Endodermal cell (in vitro differentiated cells): ENCODE measurements around the gene SCARF1. TPM values are rescaled to one million over a fixed set of nuclear protein-coding genes. Genes with fewer than 3 reads are reported as not detected.

ENCODE experiments used
- DNase-seq: peaks from one replicate; pipeline ENCODE4 v3.0.0-alpha.2; 2017
- H3K27ac ChIP-seq: 2 replicates; pipeline ENCODE4 v1.5.1; 2013; ENCODE audit warnings: mild to moderate bottlenecking, low read depth, low read length, moderate library complexity
- H3K27me3 ChIP-seq: 2 replicates; pipeline ENCODE4 v1.6.1; 2013; ENCODE audit warnings: mild to moderate bottlenecking, low read length, moderate library complexity; ENCODE audit not compliant: insufficient read depth, control insufficient read depth, poor library complexity, severe bottlenecking
- H3K36me3 ChIP-seq: 2 replicates; pipeline ENCODE4 v1.7.0; 2013; ENCODE audit warnings: mild to moderate bottlenecking, low read length, moderate library complexity; ENCODE audit not compliant: control insufficient read depth, insufficient read depth
- H3K4me1 ChIP-seq: one replicate; pipeline ENCODE4 v1.7.0; 2013; ENCODE audit warnings: low read length; ENCODE audit not compliant: control insufficient read depth, insufficient read depth
- H3K4me3 ChIP-seq: 2 replicates; pipeline ENCODE4 v1.5.1; 2013; ENCODE audit warnings: mild to moderate bottlenecking, low read length, moderate library complexity
- H3K9ac ChIP-seq: 2 replicates; pipeline ENCODE4 v1.6.1; 2013; ENCODE audit warnings: mild to moderate bottlenecking, low read length, moderate library complexity; ENCODE audit not compliant: poor library complexity, severe bottlenecking; ENCODE audit errors: extremely low read depth
- H3K9me3 ChIP-seq: 2 replicates; pipeline ENCODE4 v1.6.1; 2013; ENCODE audit warnings: mild to moderate bottlenecking, low read length, moderate library complexity; ENCODE audit not compliant: control insufficient read depth
- H3K27ac Mint-ChIP-seq: 2 replicates; pipeline ENCODE4 v1.8.0; 2020; ENCODE audit warnings: mixed read lengths
- H3K27me3 Mint-ChIP-seq: 2 replicates; pipeline ENCODE4 v1.8.0; 2021; ENCODE audit warnings: mild to moderate bottlenecking, mixed read lengths; ENCODE audit not compliant: insufficient read depth
- H3K36me3 Mint-ChIP-seq: 2 replicates; pipeline ENCODE4 v1.8.0; 2020; ENCODE audit warnings: low read depth, mixed read lengths
- H3K4me1 Mint-ChIP-seq: 2 replicates; pipeline ENCODE4 v1.8.0; 2020; ENCODE audit warnings: mixed read lengths
- H3K4me3 Mint-ChIP-seq: 2 replicates; pipeline ENCODE4 v1.8.0; 2020; ENCODE audit warnings: mild to moderate bottlenecking, moderate library complexity, mixed read lengths
- H3K9me3 Mint-ChIP-seq: 2 replicates; pipeline ENCODE4 v1.8.0; 2020; ENCODE audit warnings: mild to moderate bottlenecking, mixed read lengths
- CTCF ChIP-seq: fragments of 200-600 bp; sonication (generic); conservative IDR thresholded peaks from 2 replicates; pipeline ENCODE4 v1.5.0; 2021; ENCODE audit warnings: antibody characterized with exemption, mild to moderate bottlenecking
- WGBS, 2 experiments: methylation state at CpG; one replicate each; pipeline versions ENCODE4 v1.1.5 to v1.1.7; 2013; ENCODE audit warnings: missing lambda C conversion rate in 2 of 2, mixed read lengths in 1 of 2; ENCODE audit not compliant: insufficient coverage in 1 of 2, insufficient read length in 1 of 2; 5-methylcytosine and 5-hydroxymethylcytosine counted together
- total RNA-seq, 2 donors: library from RNA; stranded (reverse); fragmentation: NEBNext Ultra II Directional in 1 of 2; extraction: Animal tissue kit (Norgen Biotek cat#: 25700) in 1 of 2; gene quantifications; 2 replicates in 1 of 2; 3 replicates in 1 of 2; pipeline ENCODE4 v1.2.1, GENCODE V29; 2021

The SCARF1 gene
- total RNA-seq, 2 donors from 2014 or later, result 0.75 to 0.89 TPM

- TF ChIP-seq CTCF, result no peak
- peaks cover 16% of the 10 kb centered on the region for H3K27me3 ChIP-seq
- WGBS, 2 experiments, result 90 to 92% methylated on average over 13 to 14 of the region's 14 CpGs
- Mint-ChIP-seq H3K4me1 (peaks cover 26% of the 10 kb centered on the region), H3K9me3 (no peaks in the 10 kb centered on the region), H3K4me3 (no peak overlapping the region), H3K36me3 (peaks cover 4% of the 10 kb centered on the region), H3K27ac (no peak overlapping the region), H3K27me3 (peaks cover 15% of the 10 kb centered on the region)
- no peak overlapping the region for H3K27ac ChIP-seq
- no peak for DNase-seq
- H3K9ac ChIP-seq, result no peak overlapping the region
- no peak overlapping the region for H3K4me3 ChIP-seq
- no peaks in the 10 kb centered on the region for H3K4me1 ChIP-seq
- no peaks in the 10 kb centered on the region for H3K9me3 ChIP-seq
- H3K36me3 ChIP-seq, result no peaks in the 10 kb centered on the region
Measured at GRCh38 chr17:1625053-1625452, 20.5 kb downstream of the SCARF1 start.

- Histone ChIP-seq H3K4me1 (no peaks in the 10 kb centered on the region), H3K4me3 (no peak overlapping the region), H3K9ac (no peak overlapping the region), H3K27me3 (peaks cover 12% of the 10 kb centered on the region), H3K9me3 (no peaks in the 10 kb centered on the region), H3K36me3 (no peaks in the 10 kb centered on the region), H3K27ac (no peak overlapping the region)
- no peak for TF ChIP-seq CTCF
- Mint-ChIP-seq H3K36me3 (peaks cover 4% of the 10 kb centered on the region), H3K9me3 (no peaks in the 10 kb centered on the region), H3K27me3 (peaks cover 14% of the 10 kb centered on the region), H3K27ac (no peak overlapping the region), H3K4me1 (peaks cover 26% of the 10 kb centered on the region), H3K4me3 (no peak overlapping the region)
- WGBS, 2 experiments, result 79 to 88% methylated on average over 9 to 12 of the region's 12 CpGs
- DNase-seq, result no peak
Measured at GRCh38 chr17:1624650-1625049, 20.9 kb downstream of the SCARF1 start.

GRCh38 chr17:1623057-1623630 lies 22.4 kb downstream of the SCARF1 start:
- Histone ChIP-seq H3K4me3 (no peak overlapping the region), H3K36me3 (no peaks in the 10 kb centered on the region), H3K9ac (no peak overlapping the region), H3K9me3 (no peaks in the 10 kb centered on the region), H3K27ac (no peak overlapping the region), H3K4me1 (no peaks in the 10 kb centered on the region), H3K27me3 (peaks cover 9% of the 10 kb centered on the region)
- no peak for TF ChIP-seq CTCF
- no peak overlapping the region for H3K4me3 Mint-ChIP-seq
- H3K27me3 Mint-ChIP-seq, result peaks cover 14% of the 10 kb centered on the region
- 89 to 96% methylated on average over 7 to 14 of the region's 14 CpGs for WGBS, 2 experiments
- no peak for DNase-seq
- no peak overlapping the region for H3K27ac Mint-ChIP-seq
- H3K9me3 Mint-ChIP-seq, result no peaks in the 10 kb centered on the region
- H3K36me3 Mint-ChIP-seq, result peaks cover 4% of the 10 kb centered on the region
- peaks cover 26% of the 10 kb centered on the region for H3K4me1 Mint-ChIP-seq
